ENCODE results near the gene ACSM4.
"Not testable (repeated sequence)": the region's sequence is repeated elsewhere in the genome, so short reads cannot be mapped to it uniquely, and the experiment has no call there.

ACSM4 gene

GRCh38 chr12:7303772-7304171 is at the start of gene ACSM4:
Gene ACSM4, plus strand, starts transcription at chr12:7304072. Its CDS starts 260 bp downstream, at chr12:7304332.
- no peak for DNase-seq (ENCODE audit: low read depth in 3 of 3)

- DNase-seq (ENCODE audit: low read depth in 3 of 3): no peak
Measured at GRCh38 chr12:7259060-7259459, 44.8 kb upstream of the ACSM4 start.

- DNase-seq (ENCODE audit: low read depth in 3 of 3): no peak
Measured at GRCh38 chr12:7264538-7264937, 39.3 kb upstream of the ACSM4 start.

- no peak for DNase-seq (ENCODE audit: low read depth in 3 of 3)
Measured at GRCh38 chr12:7265251-7265650, 38.6 kb upstream of the ACSM4 start.

- DNase-seq (ENCODE audit: low read depth in 3 of 3): no peak
Measured at GRCh38 chr12:7269273-7269672, 34.6 kb upstream of the ACSM4 start.

- no peak for DNase-seq (ENCODE audit: low read depth in 3 of 3)
Measured at GRCh38 chr12:7271893-7272514, 31.9 kb upstream of the ACSM4 start.

- not testable (repeated sequence) for DNase-seq (ENCODE audit: low read depth in 3 of 3)
Measured at GRCh38 chr12:7275482-7275881, 28.4 kb upstream of the ACSM4 start.

- no peak for DNase-seq (ENCODE audit: low read depth in 3 of 3)
Measured at GRCh38 chr12:7282844-7283243, 21.0 kb upstream of the ACSM4 start.

- no peak for DNase-seq (ENCODE audit: low read depth in 3 of 3)
Measured at GRCh38 chr12:7289743-7290142, 14.1 kb upstream of the ACSM4 start.

GRCh38 chr12:7290588-7290987 is 13.3 kb upstream of the ACSM4 start:
- not testable (repeated sequence) for DNase-seq (ENCODE audit: low read depth in 3 of 3)

GRCh38 chr12:7292300-7292699 is 11.6 kb upstream of the ACSM4 start:
- DNase-seq (ENCODE audit: low read depth in 3 of 3): no peak

- DNase-seq (ENCODE audit: low read depth in 3 of 3): no peak
Measured at GRCh38 chr12:7293670-7294069, 10.2 kb upstream of the ACSM4 start.

- DNase-seq (ENCODE audit: low read depth in 3 of 3): no peak
Measured at GRCh38 chr12:7295529-7295928, 8.3 kb upstream of the ACSM4 start.

- DNase-seq (ENCODE audit: low read depth in 3 of 3): no peak
Measured at GRCh38 chr12:7297865-7298264, 6.0 kb upstream of the ACSM4 start.

- DNase-seq (ENCODE audit: low read depth in 3 of 3): no peak
Measured at GRCh38 chr12:7302266-7302986, 1.4 kb upstream of the ACSM4 start.

- no peak for DNase-seq (ENCODE audit: low read depth in 3 of 3)
Measured at GRCh38 chr12:7303230-7303629, 642 bp upstream of the ACSM4 start.

- no peak for DNase-seq (ENCODE audit: low read depth in 3 of 3)
Measured at GRCh38 chr12:7304456-7304855, 584 bp downstream of the ACSM4 start.

- no peak for DNase-seq (ENCODE audit: low read depth in 3 of 3)
Measured at GRCh38 chr12:7310070-7310469, 6.2 kb downstream of the ACSM4 start.

GRCh38 chr12:7319930-7320329 is 16.1 kb downstream of the ACSM4 start:
- DNase-seq (ENCODE audit: low read depth in 3 of 3): no peak

- DNase-seq (ENCODE audit: low read depth in 3 of 3): no peak
Measured at GRCh38 chr12:7321624-7322023, 17.8 kb downstream of the ACSM4 start.

- no peak for DNase-seq (ENCODE audit: low read depth in 3 of 3)
Measured at GRCh38 chr12:7322599-7322998, 18.7 kb downstream of the ACSM4 start.

GRCh38 chr12:7324176-7324575 is 20.3 kb downstream of the ACSM4 start:
- DNase-seq (ENCODE audit: low read depth in 3 of 3): no peak

- no peak for DNase-seq (ENCODE audit: low read depth in 3 of 3)
Measured at GRCh38 chr12:7327918-7328317, 24.0 kb downstream of the ACSM4 start.

GRCh38 chr12:7337790-7338189 is 33.9 kb downstream of the ACSM4 start:
- DNase-seq (ENCODE audit: low read depth in 3 of 3): not testable (repeated sequence)

All from stimulated activated CD4-positive, alpha-beta T cell treated with anti-CD3 and anti-CD28 coated beads, TNF-alpha, amount 100 ng/mL, for 4 hours (primary cell).